Panc1 (cell line): ENCODE data around the gene PLPPR5.

Source experiments
- POLR2AphosphoS5 ChIP-seq: IDR thresholded peaks from 2 replicates; pipeline ENCODE4 v1.6.1; 2012; ENCODE audit warnings: mild to moderate bottlenecking, low read depth, low read length, moderate library complexity
- TCF7L2 ChIP-seq: IDR thresholded peaks from 2 replicates; pipeline ENCODE4 v1.6.1; 2011; ENCODE audit warnings: mild to moderate bottlenecking, low read depth, low read length, inconsistent platforms
- TF ChIP-seq, protein P1 (sequence below): fragments of 450-650 bp; IDR thresholded peaks from 2 replicates; pipeline ENCODE4 v1.5.1; 2017; ENCODE audit warnings: mild to moderate bottlenecking

DNA sequence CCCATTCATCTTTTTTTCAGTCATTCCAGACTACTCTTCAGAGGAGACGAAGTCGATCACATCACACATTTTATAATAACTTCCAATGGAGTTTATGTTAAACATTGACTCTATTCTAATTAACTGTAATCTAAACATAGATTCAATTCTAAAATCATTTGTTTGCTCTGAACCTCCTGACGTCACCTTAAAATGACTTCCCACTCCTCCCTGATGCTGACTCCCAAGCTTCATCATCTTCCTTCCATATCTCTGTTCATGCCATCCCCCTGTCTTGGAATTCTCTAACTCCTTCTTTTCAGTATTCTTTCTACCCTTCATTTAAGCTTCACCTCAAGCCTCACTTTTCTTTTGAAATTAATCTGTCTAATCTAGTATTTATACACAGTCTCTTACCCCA is 45.1 kb upstream of the PLPPR5 start:
- TF ChIP-seq, protein P1, sequence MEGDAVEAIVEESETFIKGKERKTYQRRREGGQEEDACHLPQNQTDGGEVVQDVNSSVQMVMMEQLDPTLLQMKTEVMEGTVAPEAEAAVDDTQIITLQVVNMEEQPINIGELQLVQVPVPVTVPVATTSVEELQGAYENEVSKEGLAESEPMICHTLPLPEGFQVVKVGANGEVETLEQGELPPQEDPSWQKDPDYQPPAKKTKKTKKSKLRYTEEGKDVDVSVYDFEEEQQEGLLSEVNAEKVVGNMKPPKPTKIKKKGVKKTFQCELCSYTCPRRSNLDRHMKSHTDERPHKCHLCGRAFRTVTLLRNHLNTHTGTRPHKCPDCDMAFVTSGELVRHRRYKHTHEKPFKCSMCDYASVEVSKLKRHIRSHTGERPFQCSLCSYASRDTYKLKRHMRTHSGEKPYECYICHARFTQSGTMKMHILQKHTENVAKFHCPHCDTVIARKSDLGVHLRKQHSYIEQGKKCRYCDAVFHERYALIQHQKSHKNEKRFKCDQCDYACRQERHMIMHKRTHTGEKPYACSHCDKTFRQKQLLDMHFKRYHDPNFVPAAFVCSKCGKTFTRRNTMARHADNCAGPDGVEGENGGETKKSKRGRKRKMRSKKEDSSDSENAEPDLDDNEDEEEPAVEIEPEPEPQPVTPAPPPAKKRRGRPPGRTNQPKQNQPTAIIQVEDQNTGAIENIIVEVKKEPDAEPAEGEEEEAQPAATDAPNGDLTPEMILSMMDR = no peak
- TF ChIP-seq TCF7L2 = no peak
- TF ChIP-seq POLR2AphosphoS5 = no peak
